H1 (cell line): ENCODE results near the gene NAV2. TPM values are rescaled to one million over a fixed set of nuclear protein-coding genes. Genes with fewer than 3 reads are reported as not detected.

Experiments
- BRCA1 ChIP-seq: IDR thresholded peaks from 2 replicates; pipeline ENCODE4 v1.6.1; 2012; ENCODE audit warnings: low read depth, low read length, improper control_type of control experiment
- CBX5 ChIP-seq: fragments of 300-800, 300-1000 bp; sonication (generic); IDR thresholded peaks from 2 replicates; pipeline ENCODE4 v1.7.1; 2016; ENCODE audit warnings: antibody characterized with exemption, low read length, low read depth
- CHD7 ChIP-seq: fragments of 300-600 bp; sonication (generic); IDR thresholded peaks from 2 replicates; pipeline ENCODE4 v1.7.1; 2012; ENCODE audit warnings: low read length, moderate library complexity, mild to moderate bottlenecking, inconsistent platforms; ENCODE audit not compliant: insufficient replicate concordance
- CTBP2 ChIP-seq: IDR thresholded peaks from 2 replicates; pipeline ENCODE4 v1.7.0; 2011; ENCODE audit warnings: borderline replicate concordance, mild to moderate bottlenecking, moderate library complexity, mixed read lengths, low read length; ENCODE audit not compliant: insufficient read depth, insufficient read length
- CTCF ChIP-seq, 3 experiments: IDR thresholded peaks; 1 replicate in 2 of 3; 2 replicates in 1 of 3; pipeline versions ENCODE4 v1.5.1 to v1.6.1; 2011; ENCODE audit warnings: low read length in 3 of 3, mild to moderate bottlenecking in 3 of 3, inconsistent platforms in 2 of 3, low read depth in 1 of 3, moderate library complexity in 1 of 3; ENCODE audit not compliant: insufficient read depth in 1 of 3; ENCODE audit errors: control extremely low read depth in 1 of 3
- YY1 ChIP-seq: IDR thresholded peaks from 2 replicates; pipeline ENCODE4 v1.6.1; 2011; ENCODE audit warnings: low read depth, mild to moderate bottlenecking, low read length
- polyA plus RNA-seq, 7 experiments: library from polyadenylated mRNA; depleted of rRNA in 3 of 7; stranded (reverse) in 5 of 7; unstranded in 2 of 7; fragments of >200 nt in 5 of 7; fragments of 200-250 nt in 2 of 7; gene quantifications; 1 replicate in 5 of 7; 2 replicates in 1 of 7; 4 replicates in 1 of 7; pipeline versions ENCODE4 v1.2.1 to v1.2.3, GENCODE V29; 2011 to 2013; ENCODE audit warnings: missing spikeins in 2 of 7, mixed read lengths in 2 of 7
- total RNA-seq: library from RNA; stranded (reverse); fragmentation: NEBNext Ultra II Directional; extraction: Animal tissue kit (Norgen Biotek cat#: 25700); gene quantifications from 2 replicates; pipeline ENCODE4 v1.2.1, GENCODE V29; 2021

The NAV2 gene
- total and polyA plus RNA-seq, 2 of the 8 experiments (the other 6 are each of a cell fraction or from before 2014, with no cell fraction given) = 35.6 to 73.6 TPM

- TF ChIP-seq CTCF (IDR thresholded peaks at IDR 0.05; ENCODE audit: control extremely low read depth in 1 of 3, insufficient read depth in 1 of 3, low read depth in 1 of 3, low read length in 3 of 3) (no peak), BRCA1 (no peak; the same call in 1 of the 2 replicates), YY1 (0 out of 2 replicates have a peak, but pooled peaks have one; percentile 16), CBX5 (no peak), CHD7 (peak; percentile 90), CTBP2 (peak; percentile 99)
Measured at GRCh38 chr11:20026629-20027555, 314.3 kb downstream of the NAV2 start (continued).
